Adrenal gland (tissue), 5 donors: ENCODE data around the gene RYR1.

Experiments used
- CTCF ChIP-seq, 6 experiments: fragments of 450-650 bp in 4 of 6; fragments of 200-600 bp in 2 of 6; sonication (generic) in 1 of 6; IDR thresholded peaks; 1 replicate in 5 of 6; 2 replicates in 1 of 6; pipeline versions ENCODE4 v1.5.1 to v1.8.0; 2016 to 2021; ENCODE audit warnings: antibody characterized with exemption in 6 of 6, mild to moderate bottlenecking in 2 of 6, moderate library complexity in 1 of 6
- POLR2A ChIP-seq, 2 donors: fragments of 450-650 bp; IDR thresholded peaks; one replicate each; pipeline ENCODE4 v1.6.1; 2017; ENCODE audit warnings: antibody characterized with exemption in 2 of 2, mild to moderate bottlenecking in 2 of 2, moderate library complexity in 1 of 2
- donor health status: DM: no; HTN: no; CAD: no.

DNA sequence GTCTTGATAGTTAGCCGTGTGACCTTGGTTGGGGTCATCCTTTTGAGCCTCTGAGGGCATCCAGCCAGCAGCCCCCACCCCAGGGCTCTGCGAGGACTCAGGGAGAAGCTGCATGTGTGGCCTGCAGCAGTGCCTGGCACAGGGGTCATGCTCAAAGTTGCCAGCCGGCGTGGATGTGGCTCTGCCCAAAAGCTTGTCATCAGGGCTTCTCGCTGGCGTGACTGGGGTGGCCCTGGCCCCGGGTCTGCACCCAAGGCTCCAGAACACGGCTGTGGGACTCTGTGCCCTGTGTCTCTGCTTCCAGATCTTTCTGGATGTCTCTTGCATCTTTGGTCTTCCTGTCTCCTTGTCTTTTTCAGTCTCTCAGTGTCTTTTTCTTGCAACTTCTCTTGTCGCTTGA is 90.9 kb downstream of the RYR1 start:
- no peak for TF ChIP-seq CTCF (IDR thresholded peaks at IDR 0.05)
- TF ChIP-seq POLR2A (IDR thresholded peaks at IDR 0.05): no peak
